ENCODE measurements around the gene SFT2D1.

Gene SFT2D1

DNA sequence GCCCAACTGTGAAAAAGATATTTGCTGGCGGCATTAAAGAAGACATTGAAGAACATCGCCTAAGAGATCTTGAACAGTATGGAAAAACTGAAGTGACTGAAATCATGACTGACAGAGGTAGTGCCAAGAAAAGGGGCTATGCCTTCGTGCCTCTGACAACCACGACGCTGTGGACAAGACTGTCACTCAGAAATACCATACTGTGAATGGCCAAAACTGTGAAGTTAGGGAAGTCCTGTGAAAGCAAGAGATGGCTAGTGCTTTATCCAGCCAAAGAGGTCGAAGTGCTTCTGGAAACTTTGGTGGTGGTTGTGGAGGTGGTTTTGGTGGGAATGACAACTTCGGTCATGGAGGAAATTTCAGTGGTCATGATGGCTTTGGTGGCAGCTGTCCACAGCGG, 7.5 kb downstream of the SFT2D1 start:
- Histone ChIP-seq H3K9ac (ENCODE audit: low read depth, low read length) (no peak overlapping the region), H3K9me3 (ENCODE audit: control insufficient read depth, insufficient read depth, low read length) (no peaks in the 10 kb centered on the region), H3K36me3 (ENCODE audit: insufficient read depth, low read length) (no peaks in the 10 kb centered on the region), H3K4me1 (ENCODE audit: insufficient read depth, low read length) (peaks cover 17% of the 10 kb centered on the region)

DNA sequence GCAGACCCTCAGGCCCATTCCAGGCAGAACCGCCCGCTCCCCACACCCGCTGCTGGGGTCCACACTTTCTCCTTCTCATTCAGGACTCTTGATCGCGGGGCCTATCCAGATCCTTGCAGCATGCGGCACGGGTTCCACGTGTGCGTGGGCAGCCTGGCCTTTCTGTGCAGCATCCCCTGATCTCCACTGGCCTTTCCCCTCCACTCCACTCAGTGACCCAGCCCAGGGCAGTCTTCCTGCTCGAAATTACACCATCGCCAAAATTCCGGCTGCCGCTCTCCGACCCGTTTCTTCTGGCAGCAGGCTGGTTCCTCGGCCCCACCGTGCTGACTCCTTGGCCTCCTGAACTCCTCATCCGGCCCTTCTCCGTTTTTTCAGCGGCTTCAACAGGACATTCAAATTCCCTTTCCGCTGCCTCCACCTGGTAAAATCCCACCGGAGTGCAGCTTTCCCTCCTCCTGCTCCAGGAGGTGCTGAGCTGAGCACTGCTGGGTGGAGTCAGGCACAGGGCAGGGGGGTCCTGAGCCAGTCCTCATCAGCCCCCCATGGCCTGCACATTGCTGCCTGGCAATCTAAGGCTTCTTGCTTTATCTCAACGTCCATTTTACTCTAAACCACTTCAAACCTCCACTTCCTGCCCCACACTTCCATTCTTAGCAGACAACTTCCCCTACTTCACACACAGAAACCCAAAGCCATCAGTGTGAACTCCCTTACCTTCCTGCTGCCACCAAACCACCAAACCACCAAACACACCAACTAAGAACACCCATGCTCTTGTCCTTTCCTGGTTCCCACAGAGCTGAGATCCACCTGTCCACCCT, 9.0 kb downstream of the SFT2D1 start:
- no peak overlapping the region for H3K9ac ChIP-seq (ENCODE audit: low read depth, low read length)
- H3K9me3 ChIP-seq (ENCODE audit: control insufficient read depth, insufficient read depth, low read length), result no peaks in the 10 kb centered on the region
- H3K36me3 ChIP-seq (ENCODE audit: insufficient read depth, low read length), result 0 out of 2 replicates have a peak, but pooled peaks cover 8% of the 10 kb centered on the region
- peaks cover 17% of the 10 kb centered on the region for H3K4me1 ChIP-seq (ENCODE audit: insufficient read depth, low read length)

DNA sequence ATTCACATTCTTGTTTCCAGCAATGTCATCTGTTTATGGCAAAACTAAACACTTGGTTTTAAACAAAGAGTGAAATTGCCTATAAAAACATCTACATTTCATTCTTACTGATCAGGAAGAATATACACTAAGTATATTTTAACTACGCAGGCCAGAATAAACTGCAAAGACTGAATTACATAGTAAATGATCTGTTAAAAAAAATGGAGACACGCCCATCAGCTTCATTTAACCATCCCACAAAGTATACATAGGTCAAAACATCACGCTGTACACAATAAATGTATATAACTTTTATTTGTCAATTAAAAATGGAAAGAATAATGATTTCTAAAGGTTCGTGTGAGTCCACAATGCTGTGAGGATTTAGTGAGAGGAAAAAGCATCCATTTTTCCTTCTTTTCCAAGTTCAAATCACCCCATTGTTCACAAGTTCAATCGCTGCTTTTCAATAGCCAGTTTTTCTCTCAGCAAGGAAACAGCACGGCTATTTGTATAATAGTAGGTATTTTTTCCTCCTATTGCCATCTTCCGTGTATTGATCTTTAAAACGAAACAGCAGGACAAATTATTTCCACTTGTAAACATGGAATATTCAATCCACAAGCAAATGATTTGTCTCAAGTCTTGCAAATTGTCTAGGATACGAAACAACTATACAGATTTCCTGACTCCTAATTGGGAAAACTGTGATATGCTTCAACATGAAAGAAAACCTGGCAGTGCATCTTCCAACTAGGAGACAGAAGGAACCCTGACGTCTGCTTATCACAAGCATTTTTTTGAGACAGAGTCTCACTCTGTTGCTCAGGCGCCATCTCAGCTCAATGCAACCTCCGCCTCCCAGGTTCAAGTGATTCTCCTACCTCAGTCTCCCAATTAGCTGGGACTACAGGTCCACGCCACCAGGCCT, 10.6 kb downstream of the SFT2D1 start:
- Histone ChIP-seq H3K9me3 (ENCODE audit: control insufficient read depth, insufficient read depth, low read length) (no peaks in the 10 kb centered on the region), H3K36me3 (ENCODE audit: insufficient read depth, low read length) (peaks cover 15% of the 10 kb centered on the region; the same call in 1 of the 2 replicates), H3K9ac (ENCODE audit: low read depth, low read length) (no peak overlapping the region), H3K4me1 (ENCODE audit: insufficient read depth, low read length) (peaks cover 17% of the 10 kb centered on the region)

DNA sequence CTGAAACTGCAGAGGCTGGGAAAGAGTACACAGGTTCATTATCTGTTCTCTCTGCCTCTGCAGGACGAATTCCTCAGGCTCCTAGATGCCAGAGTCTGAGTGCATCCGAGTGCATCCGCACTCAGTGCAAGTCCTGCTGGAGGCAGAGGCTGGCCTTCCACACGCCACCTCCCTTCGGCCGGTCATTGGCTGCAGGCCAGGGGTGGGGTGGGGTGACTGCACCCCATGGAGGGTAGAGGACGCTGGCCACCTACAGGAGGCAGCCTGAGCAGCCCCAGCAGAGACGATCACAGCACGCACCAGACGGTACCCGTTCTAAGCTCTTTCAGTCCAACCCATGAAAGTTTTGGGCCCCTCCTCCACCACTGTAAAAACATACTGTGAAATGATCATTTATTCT, 11.7 kb downstream of the SFT2D1 start:
- no peak overlapping the region for H3K9ac ChIP-seq (ENCODE audit: low read depth, low read length)
- peaks cover 18% of the 10 kb centered on the region; the same call in 1 of the 2 replicates for H3K36me3 ChIP-seq (ENCODE audit: insufficient read depth, low read length)
- no peaks in the 10 kb centered on the region for H3K9me3 ChIP-seq (ENCODE audit: control insufficient read depth, insufficient read depth, low read length)
- peaks cover 17% of the 10 kb centered on the region for H3K4me1 ChIP-seq (ENCODE audit: insufficient read depth, low read length)

DNA sequence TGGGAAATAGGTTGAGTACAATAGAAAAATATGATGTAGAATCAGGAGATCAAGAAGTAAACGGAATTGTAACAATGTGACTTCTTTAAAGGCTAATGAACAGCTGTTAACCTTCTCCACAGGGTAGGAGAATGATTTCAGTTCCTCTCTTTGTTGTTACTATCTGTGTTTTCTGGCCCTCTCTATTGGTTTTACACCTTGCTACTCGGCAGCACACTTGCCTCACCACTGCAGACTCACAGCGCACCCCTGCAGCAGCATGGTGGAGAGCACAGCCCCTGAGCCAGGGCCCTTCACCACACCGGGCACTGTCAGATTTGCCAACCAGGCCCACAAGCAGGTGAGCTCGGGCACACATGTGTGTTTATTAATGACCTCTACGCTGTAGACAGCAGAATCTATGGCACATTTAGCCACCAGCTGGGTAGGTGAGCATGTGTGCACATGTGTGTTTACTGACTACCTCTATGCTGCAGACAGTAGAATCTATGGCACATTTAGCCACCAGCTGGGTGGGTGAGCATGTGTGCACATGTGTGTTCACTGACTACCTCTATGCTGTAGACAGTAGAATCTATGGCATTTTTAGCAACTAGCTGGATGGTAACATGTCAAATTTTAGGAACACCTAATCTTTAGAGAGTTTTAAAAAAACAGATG, 16.8 kb downstream of the SFT2D1 start:
- no peaks in the 10 kb centered on the region; the same call in 1 of the 2 replicates for H3K4me1 ChIP-seq (ENCODE audit: insufficient read depth, low read length)
- H3K36me3 ChIP-seq (ENCODE audit: insufficient read depth, low read length), result peaks cover 34% of the 10 kb centered on the region
- no peaks in the 10 kb centered on the region for H3K9me3 ChIP-seq (ENCODE audit: control insufficient read depth, insufficient read depth, low read length)
- no peak overlapping the region for H3K9ac ChIP-seq (ENCODE audit: low read depth, low read length)

DNA sequence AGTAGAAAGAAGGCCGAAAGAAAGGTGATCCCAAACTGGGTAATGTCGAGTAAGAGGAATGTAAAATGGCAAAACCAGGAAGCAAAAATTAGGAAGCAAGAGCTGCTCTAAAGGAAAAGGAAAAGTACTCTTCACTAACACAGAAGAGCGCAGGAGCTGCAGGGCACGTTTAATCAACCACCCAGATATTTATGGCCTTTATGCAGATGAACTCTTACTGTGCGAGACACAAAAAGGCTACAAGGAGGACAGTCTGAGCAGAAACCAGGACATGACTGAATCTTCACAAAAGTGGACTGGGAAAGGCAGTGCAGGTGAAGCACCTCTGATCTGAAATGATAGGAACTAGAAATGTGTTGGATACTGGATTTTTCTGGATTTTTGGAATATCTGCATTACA, 18.9 kb downstream of the SFT2D1 start:
- H3K9ac ChIP-seq (ENCODE audit: low read depth, low read length), result no peak overlapping the region
- no peaks in the 10 kb centered on the region for H3K4me1 ChIP-seq (ENCODE audit: insufficient read depth, low read length)
- H3K9me3 ChIP-seq (ENCODE audit: control insufficient read depth, insufficient read depth, low read length), result no peaks in the 10 kb centered on the region
- H3K36me3 ChIP-seq (ENCODE audit: insufficient read depth, low read length), result peaks cover 26% of the 10 kb centered on the region

DNA sequence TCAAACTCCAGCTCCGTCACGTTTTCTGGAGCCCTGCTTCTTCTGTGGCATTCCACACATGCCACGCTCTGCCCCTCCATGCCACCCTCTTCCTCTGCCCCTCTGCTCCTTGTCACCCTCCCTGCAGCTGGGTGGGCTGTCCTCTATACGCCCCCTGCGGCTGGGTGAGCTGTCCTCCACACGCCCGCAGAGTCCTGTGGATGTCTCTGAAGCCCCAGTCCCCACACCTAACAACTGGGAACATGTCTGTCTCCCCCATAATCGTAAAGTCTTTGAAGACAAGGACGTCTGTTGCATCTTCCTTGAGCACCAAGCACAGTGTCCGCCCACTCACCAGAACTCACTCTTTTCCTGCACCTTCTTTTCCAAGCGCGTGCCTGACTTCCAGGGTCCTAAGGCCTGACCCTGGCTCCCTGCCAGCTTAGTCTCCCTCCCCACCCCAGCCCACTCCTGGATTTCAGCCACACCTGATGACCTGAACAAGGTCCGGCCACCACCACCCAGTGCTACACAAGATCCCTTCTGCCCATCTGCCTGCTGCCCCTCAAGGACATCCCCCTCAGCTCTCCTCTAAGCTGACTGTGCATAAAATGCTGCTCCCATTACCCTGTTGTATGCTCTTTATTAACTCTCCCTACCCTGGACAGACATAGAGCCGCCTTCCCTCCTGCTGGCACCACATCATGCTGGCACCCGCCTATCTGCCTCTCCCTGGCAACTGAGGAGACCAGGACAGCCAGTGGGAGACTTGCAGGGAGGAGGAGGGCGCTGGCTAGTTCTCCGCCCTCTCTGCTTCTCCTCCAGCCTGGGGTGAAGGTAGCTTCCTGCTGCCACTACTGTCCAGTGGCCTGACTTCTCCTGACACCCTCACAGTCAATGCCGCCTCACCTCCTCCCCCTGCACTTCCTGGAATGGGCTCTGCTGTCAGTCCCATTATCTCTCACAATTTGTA, 23.4 kb downstream of the SFT2D1 start:
- Histone ChIP-seq H3K4me1 (ENCODE audit: insufficient read depth, low read length) (peaks cover 3% of the 10 kb centered on the region; the same call in 1 of the 2 replicates), H3K9me3 (ENCODE audit: control insufficient read depth, insufficient read depth, low read length) (no peaks in the 10 kb centered on the region), H3K9ac (ENCODE audit: low read depth, low read length) (no peak overlapping the region), H3K36me3 (ENCODE audit: insufficient read depth, low read length) (peaks cover 8% of the 10 kb centered on the region)

DNA sequence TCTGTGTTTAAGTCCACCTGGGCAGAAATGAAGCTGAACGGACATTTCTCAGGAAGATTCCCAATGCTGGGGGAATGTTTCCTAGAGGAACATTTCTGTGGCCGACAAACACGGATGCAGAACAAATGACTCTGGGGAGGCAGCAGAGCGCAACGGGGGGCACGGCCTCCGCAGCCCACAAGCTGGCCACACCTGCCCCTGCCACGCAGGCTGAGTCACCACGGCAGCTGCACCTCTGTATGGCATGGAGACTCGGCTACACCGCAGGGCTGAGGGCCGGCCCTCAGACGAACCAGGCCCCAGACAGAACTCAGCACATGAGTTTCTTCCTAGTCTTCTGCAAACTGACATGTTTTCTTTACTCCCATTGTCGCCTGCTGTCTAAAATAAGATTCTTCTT, 24.1 kb downstream of the SFT2D1 start:
- Histone ChIP-seq H3K4me1 (ENCODE audit: insufficient read depth, low read length) (peaks cover 3% of the 10 kb centered on the region; the same call in 1 of the 2 replicates), H3K9ac (ENCODE audit: low read depth, low read length) (no peak overlapping the region), H3K36me3 (ENCODE audit: insufficient read depth, low read length) (peaks cover 8% of the 10 kb centered on the region), H3K9me3 (ENCODE audit: control insufficient read depth, insufficient read depth, low read length) (no peaks in the 10 kb centered on the region)

DNA sequence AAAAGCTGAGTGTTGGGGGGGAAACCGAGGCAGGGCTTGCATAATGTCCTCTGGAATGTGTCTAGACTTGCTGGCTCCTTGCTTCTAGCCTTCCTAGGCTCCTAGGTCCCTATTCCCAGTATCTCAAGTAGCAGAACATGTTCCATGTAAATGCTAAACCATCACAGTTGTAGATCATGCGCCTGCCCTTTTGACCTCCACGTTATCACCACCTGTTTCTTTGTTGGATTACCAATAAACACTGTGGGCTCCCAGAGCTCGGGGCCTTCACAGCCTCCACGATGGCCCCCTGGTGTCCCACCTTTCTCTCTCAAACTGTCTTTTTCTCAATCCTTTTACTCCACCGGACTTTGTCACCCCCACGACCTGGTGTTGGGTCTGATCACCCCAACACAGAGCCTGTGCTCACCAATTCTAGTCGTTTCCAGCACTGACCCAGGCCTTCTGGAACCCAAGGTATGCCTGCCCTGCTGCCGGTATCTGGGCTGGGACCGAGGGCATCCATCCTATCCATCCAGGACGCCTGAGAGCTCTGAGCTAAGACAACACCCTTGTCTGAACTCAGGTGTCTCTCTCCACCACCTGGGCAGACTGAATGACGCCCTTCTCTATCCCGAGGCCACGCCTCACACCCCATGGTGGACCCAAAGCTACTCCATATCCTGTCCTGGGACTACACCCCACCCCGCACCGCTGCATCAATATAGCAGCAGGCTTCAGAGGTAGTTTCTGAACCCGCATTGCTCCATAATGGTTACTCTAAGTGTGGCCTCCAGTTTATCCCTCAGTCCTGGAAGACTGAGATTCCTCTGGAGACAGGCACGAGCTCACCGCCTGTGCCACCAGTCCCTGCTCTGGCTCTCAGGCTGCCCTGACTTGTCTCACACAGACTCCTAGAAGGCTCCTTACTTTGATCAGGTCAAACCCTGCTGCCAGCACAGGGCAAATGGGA, 24.8 kb downstream of the SFT2D1 start:
- Histone ChIP-seq H3K9me3 (ENCODE audit: control insufficient read depth, insufficient read depth, low read length) (no peaks in the 10 kb centered on the region), H3K4me1 (ENCODE audit: insufficient read depth, low read length) (peaks cover 3% of the 10 kb centered on the region; the same call in 1 of the 2 replicates), H3K36me3 (ENCODE audit: insufficient read depth, low read length) (peaks cover 8% of the 10 kb centered on the region), H3K9ac (ENCODE audit: low read depth, low read length) (no peak overlapping the region)

DNA sequence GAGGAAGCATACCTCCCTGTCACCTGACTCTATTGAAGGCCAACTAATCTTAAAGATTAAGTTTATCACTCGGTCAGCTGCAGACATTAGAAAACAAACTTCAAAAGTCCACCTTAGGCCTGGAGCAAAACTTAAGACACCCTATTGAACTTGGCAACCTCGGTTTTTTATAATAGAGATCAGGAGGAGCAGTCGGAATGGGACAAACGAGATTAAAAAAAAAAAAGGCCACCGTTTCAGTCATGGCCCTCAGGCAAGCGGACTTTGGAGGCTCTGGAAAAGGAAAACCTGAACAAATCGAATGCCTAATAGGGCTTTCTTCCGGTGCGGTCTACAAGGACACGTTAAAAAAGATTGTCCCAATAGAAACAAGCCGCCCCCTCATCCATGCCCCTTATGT, 26.9 kb downstream of the SFT2D1 start:
- Histone ChIP-seq H3K9me3 (ENCODE audit: control insufficient read depth, insufficient read depth, low read length) (no peaks in the 10 kb centered on the region), H3K36me3 (ENCODE audit: insufficient read depth, low read length) (no peaks in the 10 kb centered on the region; the same call in 1 of the 2 replicates), H3K4me1 (ENCODE audit: insufficient read depth, low read length) (peaks cover 3% of the 10 kb centered on the region; the same call in 1 of the 2 replicates), H3K9ac (ENCODE audit: low read depth, low read length) (no peak overlapping the region)

DNA sequence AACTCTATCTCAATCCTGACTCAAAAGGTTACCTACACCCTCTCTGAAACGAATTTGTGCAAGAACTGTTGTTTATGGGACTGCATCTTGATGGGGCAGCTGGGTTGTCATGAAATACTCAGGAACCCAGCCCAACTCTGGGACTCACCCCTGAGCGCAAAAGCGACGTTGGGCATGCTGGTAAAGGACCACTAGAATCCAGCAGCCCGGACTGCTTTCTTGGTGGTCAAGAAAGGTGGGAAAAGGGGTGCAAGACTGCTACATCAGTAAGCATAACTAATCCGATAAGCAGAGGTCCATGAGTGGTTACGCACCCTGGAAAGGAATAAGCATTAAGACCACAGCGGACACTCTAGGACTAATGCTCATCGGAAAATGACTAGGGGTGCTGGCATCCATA, 27.9 kb downstream of the SFT2D1 start:
- H3K9ac ChIP-seq (ENCODE audit: low read depth, low read length), result no peak overlapping the region
- no peaks in the 10 kb centered on the region for H3K9me3 ChIP-seq (ENCODE audit: control insufficient read depth, insufficient read depth, low read length)
- peaks cover 3% of the 10 kb centered on the region; the same call in 1 of the 2 replicates for H3K4me1 ChIP-seq (ENCODE audit: insufficient read depth, low read length)
- no peaks in the 10 kb centered on the region for H3K36me3 ChIP-seq (ENCODE audit: insufficient read depth, low read length)

DNA sequence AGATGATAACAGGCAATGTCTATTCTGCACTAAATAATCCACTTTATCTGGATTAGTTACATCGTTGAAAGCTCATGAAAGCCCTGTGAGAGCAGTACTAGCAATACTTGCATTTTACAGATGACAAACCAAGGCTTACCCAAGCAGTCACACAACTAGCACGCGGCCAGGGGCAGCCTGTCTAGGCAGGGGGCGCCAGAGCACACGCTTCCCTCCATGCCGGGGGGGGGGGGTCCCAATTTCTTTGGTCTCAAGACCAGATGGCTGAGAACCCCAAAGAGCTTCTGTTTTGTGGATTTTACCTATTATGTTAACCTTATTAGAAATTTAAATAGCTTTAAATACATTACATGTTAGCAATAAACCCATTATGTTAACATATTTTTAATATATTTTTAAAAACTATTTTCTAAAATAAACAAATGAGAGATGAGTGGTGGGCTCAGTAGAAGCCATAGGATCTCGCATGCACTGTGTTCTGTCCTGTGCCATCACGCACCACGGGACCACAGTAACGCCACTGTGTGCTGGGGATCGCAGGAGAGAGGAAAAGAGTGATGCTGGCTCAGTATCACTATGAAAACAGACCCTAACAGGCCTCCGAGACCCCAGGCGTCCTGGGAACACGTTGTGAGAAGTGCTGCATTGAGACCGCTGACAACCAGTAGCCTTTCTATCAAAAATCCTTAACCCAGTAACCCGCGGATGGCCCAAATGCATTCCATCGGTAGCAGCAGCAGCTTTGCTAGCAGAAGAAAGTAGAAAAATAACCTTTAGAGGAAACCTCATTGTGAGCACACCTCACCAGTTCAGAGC, 28.9 kb downstream of the SFT2D1 start:
- H3K36me3 ChIP-seq (ENCODE audit: insufficient read depth, low read length), result no peaks in the 10 kb centered on the region
- H3K9me3 ChIP-seq (ENCODE audit: control insufficient read depth, insufficient read depth, low read length), result no peaks in the 10 kb centered on the region
- peaks cover 8% of the 10 kb centered on the region; the same call in 1 of the 2 replicates for H3K4me1 ChIP-seq (ENCODE audit: insufficient read depth, low read length)
- no peak overlapping the region for H3K9ac ChIP-seq (ENCODE audit: low read depth, low read length)
